Muscle of leg (tissue), 11 donors: ENCODE results near the gene DOCK10. TPM values are rescaled to one million over a fixed set of nuclear protein-coding genes. Genes with fewer than 3 reads are reported as not detected.

Experiments
- DNase-seq: peaks from one replicate; pipeline ENCODE4 v3.0.0; 2013
- H3K27ac ChIP-seq: one replicate; pipeline ENCODE4 v1.5.1; 2013; ENCODE audit warnings: mild to moderate bottlenecking, low read length, control low read depth
- H3K27me3 ChIP-seq: one replicate; pipeline ENCODE4 v1.6.1; 2013; ENCODE audit warnings: low read length; ENCODE audit not compliant: control insufficient read depth, insufficient read depth
- H3K36me3 ChIP-seq: one replicate; pipeline ENCODE4 v1.6.1; 2013; ENCODE audit warnings: low read length; ENCODE audit not compliant: control insufficient read depth, insufficient read depth
- H3K4me1 ChIP-seq: one replicate; pipeline ENCODE4 v1.6.1; 2013; ENCODE audit warnings: low read length; ENCODE audit not compliant: control insufficient read depth, insufficient read depth
- H3K4me3 ChIP-seq: one replicate; pipeline ENCODE4 v1.5.1; 2013; ENCODE audit warnings: low read length, control low read depth
- H3K9me3 ChIP-seq: replicated peaks from 2 replicates; pipeline ENCODE4 v1.6.1; 2013; ENCODE audit warnings: low read depth, low read length; ENCODE audit not compliant: control insufficient read depth
- WGBS: methylation state at CpG from one replicate; pipeline ENCODE4 v1.1.5; 2013; ENCODE audit warnings: missing lambda C conversion rate; ENCODE audit not compliant: insufficient coverage; 5-methylcytosine and 5-hydroxymethylcytosine counted together
- polyA plus RNA-seq, 8 donors: library from polyadenylated mRNA; unstranded; fragments of 120-200 nt; gene quantifications; one replicate each; pipeline versions ENCODE4 v1.2.1 to v1.2.3, GENCODE V29; 2013; ENCODE audit warnings: inconsistent platforms in 1 of 8, low replicate concordance in 1 of 8; ENCODE audit not compliant: insufficient read length in 8 of 8, insufficient read depth in 1 of 8
- total RNA-seq: library from RNA; stranded (reverse); fragments of 120-200 nt; gene quantifications from one replicate; pipeline ENCODE4 v1.2.4, GENCODE V29; 2013

The DOCK10 gene
- total and polyA plus RNA-seq, 9 donors, result 14.8 to 20.1 (median 17.9) TPM

DNA sequence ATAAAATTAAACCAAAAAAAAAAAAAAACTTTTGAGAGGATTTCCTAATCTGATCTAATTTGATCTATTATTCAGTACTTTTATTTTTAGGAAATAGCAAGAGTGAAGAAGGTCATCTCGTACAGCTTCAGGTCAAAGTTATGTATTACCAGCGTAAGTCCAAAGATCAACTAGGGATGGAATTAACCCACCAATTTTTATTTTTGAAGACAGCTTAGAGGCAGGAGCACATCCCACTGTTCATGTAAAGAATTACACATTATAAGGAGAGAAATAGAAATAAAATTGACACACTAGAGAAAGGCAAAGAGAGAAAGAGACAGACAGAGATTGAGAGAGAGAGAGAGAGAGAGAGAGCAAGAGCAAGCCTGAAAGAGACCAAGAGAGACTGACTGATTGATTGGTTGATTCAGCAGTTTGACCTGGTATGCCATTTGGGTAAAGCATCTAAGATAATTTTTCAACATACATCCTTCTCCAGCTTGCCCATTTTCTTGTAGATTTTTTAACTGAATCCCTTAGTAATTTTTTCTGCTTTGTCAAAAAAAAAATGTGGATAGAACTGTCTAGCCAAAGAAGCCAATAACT lies 25.1 kb downstream of the DOCK10 start:
- WGBS, result no CpG with 5 or more reads among the region's 2 CpGs

DNA sequence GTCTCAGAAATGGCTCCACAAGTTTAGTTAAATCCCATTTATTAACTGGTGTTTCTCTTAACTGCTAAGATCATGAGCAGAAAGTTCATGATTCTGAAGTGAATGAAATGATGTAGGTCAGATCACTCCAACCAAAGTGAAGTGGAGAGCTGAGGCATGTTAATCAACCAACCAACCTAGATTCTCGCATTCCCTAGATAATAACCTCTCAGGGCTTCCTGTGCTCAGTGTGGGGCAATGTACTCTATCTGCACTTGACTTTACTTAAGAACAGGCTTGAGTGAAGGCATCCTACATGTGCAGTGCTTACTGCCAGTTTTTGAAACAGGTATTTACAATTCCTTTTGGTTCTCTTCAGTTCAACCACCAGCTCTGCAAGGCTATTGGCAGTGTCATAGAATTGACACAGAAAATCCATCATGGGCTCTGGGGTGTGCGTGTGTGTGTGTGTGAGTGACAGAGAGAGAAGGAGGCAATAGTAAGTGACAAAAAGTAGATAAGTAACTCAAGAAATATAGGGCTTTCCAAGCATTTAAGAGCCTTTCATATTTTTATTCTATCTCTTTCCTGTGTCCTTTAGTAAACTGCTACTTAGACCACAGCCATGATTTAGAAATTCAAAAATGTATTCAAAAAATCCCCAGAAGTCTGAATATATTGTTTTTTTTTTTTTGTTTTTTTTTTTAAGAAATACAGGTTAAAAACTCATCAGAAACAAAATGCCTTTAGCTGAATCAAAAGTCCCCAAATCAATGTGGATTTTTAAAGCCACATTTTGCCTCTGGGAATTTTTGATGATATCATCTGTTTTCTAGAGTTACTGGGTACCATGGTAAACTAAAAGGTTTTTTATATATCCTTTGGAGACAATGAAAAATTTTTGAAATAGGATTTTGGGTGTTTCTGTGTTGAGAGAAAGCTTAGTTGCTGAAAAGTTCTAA lies 28.6 kb downstream of the DOCK10 start:
- WGBS, result no CpG with 5 or more reads among the region's 2 CpGs
- no peak for DNase-seq

More for the DNA sequence above, 25.1 kb downstream of the DOCK10 start:
- no peaks in the 10 kb centered on the region for H3K9me3 ChIP-seq
- no peak overlapping the region for H3K27ac ChIP-seq
- no peak overlapping the region for H3K4me3 ChIP-seq
- no peak for DNase-seq
- no peaks in the 10 kb centered on the region for H3K27me3 ChIP-seq
- H3K36me3 ChIP-seq, result no peaks in the 10 kb centered on the region
- no peaks in the 10 kb centered on the region for H3K4me1 ChIP-seq

DNA sequence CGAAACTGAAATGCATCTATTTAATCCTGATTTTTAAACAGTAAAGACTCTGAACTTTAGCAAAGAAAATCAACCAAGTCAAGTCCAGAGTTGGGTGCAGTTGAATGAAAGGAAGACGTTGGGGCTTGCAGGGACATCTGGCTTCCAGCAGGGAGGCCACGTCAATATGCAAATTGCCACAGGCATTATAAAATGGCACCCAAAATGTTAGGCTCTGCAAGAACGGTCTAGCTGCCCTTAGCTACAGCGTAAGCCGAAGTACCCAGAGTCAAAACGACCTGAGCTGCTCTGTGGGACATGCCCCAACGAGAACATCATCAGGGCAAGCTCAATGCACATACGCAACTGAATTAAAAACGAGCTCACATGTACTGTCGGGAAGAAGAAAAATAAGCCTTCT lies 30.7 kb downstream of the DOCK10 start:
- DNase-seq, result no peak
- no peaks in the 10 kb centered on the region for H3K27me3 ChIP-seq
- no peak overlapping the region for H3K27ac ChIP-seq
- no peaks in the 10 kb centered on the region for H3K9me3 ChIP-seq
- H3K4me1 ChIP-seq, result peaks cover 2% of the 10 kb centered on the region
- no peaks in the 10 kb centered on the region for H3K36me3 ChIP-seq
- H3K4me3 ChIP-seq, result no peak overlapping the region
- 86% methylated on average over 4 of the region's 11 CpGs for WGBS

More for the DNA sequence above, 28.6 kb downstream of the DOCK10 start:
- H3K36me3 ChIP-seq, result no peaks in the 10 kb centered on the region
- no peak overlapping the region for H3K4me3 ChIP-seq
- H3K27me3 ChIP-seq, result no peaks in the 10 kb centered on the region
- H3K27ac ChIP-seq, result no peak overlapping the region
- peaks cover 2% of the 10 kb centered on the region for H3K4me1 ChIP-seq
- no peaks in the 10 kb centered on the region for H3K9me3 ChIP-seq

DNA sequence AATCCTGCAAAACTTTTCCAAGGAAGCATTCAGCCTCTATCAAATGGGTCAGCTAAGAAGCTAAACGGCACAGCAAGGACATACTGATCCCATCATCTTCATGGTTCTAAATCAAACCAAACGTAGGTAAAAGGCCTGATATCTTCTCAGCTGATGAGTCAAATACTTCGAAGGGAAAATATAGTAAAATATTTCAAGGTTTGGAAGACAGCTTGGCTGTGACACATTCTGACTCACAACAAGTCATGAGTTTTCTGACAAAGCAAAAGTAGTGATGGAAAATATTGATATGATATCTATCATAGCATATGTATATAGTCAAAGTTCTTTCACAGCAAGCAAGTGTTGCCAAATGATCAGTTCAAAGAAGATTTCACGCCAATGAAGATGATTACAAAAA lies 31.5 kb downstream of the DOCK10 start:
- no peaks in the 10 kb centered on the region for H3K27me3 ChIP-seq
- no peaks in the 10 kb centered on the region for H3K36me3 ChIP-seq
- H3K9me3 ChIP-seq, result no peaks in the 10 kb centered on the region
- no peak overlapping the region for H3K27ac ChIP-seq
- H3K4me3 ChIP-seq, result no peak overlapping the region
- 83% methylated on average over 1 of the region's 4 CpGs for WGBS
- H3K4me1 ChIP-seq, result peaks cover 2% of the 10 kb centered on the region
- no peak for DNase-seq

DNA sequence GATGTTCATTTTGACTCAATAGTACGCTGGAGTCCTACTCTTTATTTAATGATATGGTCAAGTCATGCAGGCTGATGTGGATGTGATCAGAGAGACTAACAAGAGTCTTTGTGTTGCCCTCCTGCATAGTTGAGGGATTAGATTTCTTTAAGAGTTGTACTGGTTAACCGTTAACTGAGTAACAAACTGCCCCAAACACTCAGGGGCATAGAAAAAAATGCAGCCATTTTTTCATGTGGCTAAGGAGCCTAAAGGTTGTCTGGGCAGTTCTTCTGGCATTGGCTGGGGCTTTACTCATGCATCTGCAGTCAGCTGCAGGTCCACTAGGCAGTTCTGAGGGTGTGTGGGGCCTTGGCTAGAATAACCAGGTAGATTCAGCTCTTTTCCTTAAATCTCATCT lies 32.5 kb downstream of the DOCK10 start:
- H3K36me3 ChIP-seq, result no peaks in the 10 kb centered on the region
- H3K4me1 ChIP-seq, result peaks cover 2% of the 10 kb centered on the region
- no peaks in the 10 kb centered on the region for H3K27me3 ChIP-seq
- WGBS, result no CpG with 5 or more reads among the region's 2 CpGs
- no peak overlapping the region for H3K4me3 ChIP-seq
- H3K27ac ChIP-seq, result no peak overlapping the region
- no peaks in the 10 kb centered on the region for H3K9me3 ChIP-seq
- no peak for DNase-seq

DNA sequence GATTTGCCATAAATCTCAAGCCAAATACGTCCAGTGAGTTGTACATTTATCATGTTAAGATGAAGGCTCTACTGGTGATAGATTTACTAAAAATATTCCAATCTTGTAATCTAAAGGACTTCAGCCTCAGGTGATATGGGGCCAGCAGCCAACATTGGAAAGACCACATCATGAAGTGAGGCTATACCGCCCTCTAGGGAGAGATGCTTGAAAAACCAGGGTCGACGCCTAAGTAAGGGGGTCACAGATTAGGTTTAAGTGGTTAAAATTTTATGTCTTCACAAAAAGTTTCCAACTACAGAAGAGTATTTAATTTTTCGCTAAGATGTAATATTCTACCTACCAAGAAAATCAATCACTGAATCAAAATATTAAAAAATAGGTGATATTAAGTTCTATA lies 33.3 kb downstream of the DOCK10 start:
- Histone ChIP-seq H3K4me3 (no peak overlapping the region), H3K9me3 (no peaks in the 10 kb centered on the region), H3K36me3 (no peaks in the 10 kb centered on the region), H3K27me3 (no peaks in the 10 kb centered on the region), H3K4me1 (peaks cover 2% of the 10 kb centered on the region), H3K27ac (no peak overlapping the region)
- no CpG with 5 or more reads among the region's 5 CpGs for WGBS
- DNase-seq, result no peak

DNA sequence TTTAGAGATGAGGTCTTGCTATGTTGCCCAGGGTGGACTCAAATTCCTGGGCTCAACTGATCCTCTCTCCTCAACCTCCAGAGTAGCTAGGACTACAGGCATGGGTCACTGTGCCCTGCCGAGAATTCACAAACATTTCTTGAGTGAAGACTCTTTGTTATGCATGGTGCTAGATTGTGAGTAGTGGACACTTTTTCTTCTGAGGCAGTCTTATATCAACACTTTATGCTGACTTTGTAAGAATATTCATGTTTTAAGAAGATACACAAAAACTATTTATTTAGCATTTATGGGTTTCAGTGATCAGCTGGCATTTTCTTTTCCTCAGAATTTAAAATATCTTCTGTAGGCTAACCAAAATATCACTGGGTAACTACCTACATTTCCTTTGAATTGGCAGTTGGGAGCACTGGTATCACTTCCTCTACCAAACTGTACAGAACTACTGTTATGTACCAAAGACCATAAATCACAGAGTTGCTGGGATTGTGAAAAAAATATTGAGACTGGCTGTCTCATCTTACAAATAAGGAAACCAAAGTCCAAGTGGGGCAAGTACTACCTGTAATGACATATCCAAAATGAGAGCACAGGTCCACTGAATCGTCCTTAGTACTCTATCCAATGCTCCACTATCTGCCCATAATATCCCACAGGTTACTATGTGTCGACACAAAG lies 34.0 kb downstream of the DOCK10 start:
- WGBS, result 75% methylated on average over 2 of the region's 3 CpGs
- no peak overlapping the region for H3K4me3 ChIP-seq
- no peaks in the 10 kb centered on the region for H3K36me3 ChIP-seq

DNA sequence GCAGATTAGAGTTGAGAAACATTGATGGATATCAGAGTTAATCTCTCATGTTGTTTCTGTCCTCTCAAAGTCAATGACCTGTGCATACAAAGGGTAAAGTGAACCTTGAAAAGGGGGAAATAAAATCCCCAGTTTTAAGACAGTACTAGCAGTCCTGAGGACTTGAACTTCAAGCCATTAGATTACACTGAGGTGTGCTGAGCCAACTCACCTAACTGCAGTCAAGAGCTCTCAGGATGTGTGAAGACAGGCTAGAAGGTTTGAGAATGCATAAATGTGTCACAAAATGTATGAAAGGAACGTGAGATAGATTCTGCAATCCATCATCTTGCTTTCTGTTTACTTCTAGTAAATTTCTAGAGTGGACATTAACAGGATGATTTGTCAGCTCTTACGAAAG lies 35.5 kb downstream of the DOCK10 start:
- H3K9me3 ChIP-seq, result no peaks in the 10 kb centered on the region
- H3K27ac ChIP-seq, result no peak overlapping the region
- no peaks in the 10 kb centered on the region for H3K36me3 ChIP-seq
- H3K27me3 ChIP-seq, result no peaks in the 10 kb centered on the region
- WGBS, result no CpG with 5 or more reads among the region's 2 CpGs
- no peak for DNase-seq
- H3K4me1 ChIP-seq, result peaks cover 4% of the 10 kb centered on the region
- H3K4me3 ChIP-seq, result no peak overlapping the region

More for the DNA sequence above, 34.0 kb downstream of the DOCK10 start:
- H3K4me1 ChIP-seq, result peaks cover 2% of the 10 kb centered on the region
- no peaks in the 10 kb centered on the region for H3K9me3 ChIP-seq
- H3K27ac ChIP-seq, result no peak overlapping the region
- DNase-seq, result no peak
- H3K27me3 ChIP-seq, result no peaks in the 10 kb centered on the region

DNA sequence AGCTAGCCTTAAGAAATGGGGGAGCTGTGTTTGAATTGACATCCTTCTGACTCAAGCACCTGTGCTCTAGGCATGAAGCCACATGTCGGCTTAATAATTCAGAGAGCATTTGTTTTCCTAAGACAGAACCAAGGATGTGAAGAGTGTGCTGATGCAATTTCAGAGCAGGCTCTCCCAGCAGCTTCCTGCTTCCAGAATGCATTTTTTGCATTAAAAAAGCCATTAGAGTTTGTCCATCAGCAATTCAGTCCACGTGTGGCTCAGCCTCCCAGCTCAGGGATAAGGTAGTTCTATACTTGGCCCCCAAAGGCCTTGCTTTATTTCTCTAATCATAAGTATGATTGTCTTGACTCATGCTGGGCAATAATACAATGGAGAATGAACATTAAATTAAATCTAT lies 37.7 kb downstream of the DOCK10 start:
- no peak for DNase-seq
- no peak overlapping the region for H3K4me3 ChIP-seq
- H3K9me3 ChIP-seq, result no peaks in the 10 kb centered on the region
- H3K27ac ChIP-seq, result no peak overlapping the region
- peaks cover 6% of the 10 kb centered on the region for H3K4me1 ChIP-seq
- H3K36me3 ChIP-seq, result peaks cover 2% of the 10 kb centered on the region
- H3K27me3 ChIP-seq, result no peaks in the 10 kb centered on the region
- WGBS, result no CpG with 5 or more reads among the region's 2 CpGs

DNA sequence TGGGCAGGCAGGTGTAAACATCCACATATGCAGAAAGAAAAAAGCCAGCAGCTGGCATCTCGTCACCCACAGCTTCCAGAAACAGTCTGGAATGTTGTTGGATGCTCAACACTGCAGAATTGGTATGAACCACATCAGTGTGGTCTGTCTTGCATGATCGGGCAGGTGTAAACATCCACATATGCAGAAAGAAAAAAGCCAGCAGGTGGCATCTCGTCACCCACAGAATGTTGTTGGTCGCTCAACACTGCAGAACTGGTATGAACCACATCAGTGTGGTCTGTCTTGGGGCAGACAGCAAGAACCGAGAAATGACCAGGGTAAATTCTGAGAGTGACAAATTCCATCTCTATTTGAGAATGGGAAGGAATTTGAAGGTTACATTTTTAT lies 39.6 kb downstream of the DOCK10 start:
- Histone ChIP-seq H3K36me3 (peaks cover 2% of the 10 kb centered on the region), H3K9me3 (no peaks in the 10 kb centered on the region), H3K27ac (no peak overlapping the region), H3K4me1 (peaks cover 11% of the 10 kb centered on the region), H3K4me3 (no peak overlapping the region), H3K27me3 (no peaks in the 10 kb centered on the region)
- DNase-seq, result no peak
- 83% methylated on average over 4 of the region's 5 CpGs for WGBS
